ENCODE data around the gene CEP104. TPM values are rescaled to one million over a fixed set of nuclear protein-coding genes. Genes with fewer than 3 reads are reported as not detected.

CEP104 gene
- total RNA-seq, 4 donors from 2014 or later, result 20.2 to 31.7 (median 25.7) TPM

- ATAC-seq (ENCODE audit: low FRiP score) (no peak), DNase-seq (ENCODE audit: low spot score) (no peak)
- TF ChIP-seq, protein P1, sequence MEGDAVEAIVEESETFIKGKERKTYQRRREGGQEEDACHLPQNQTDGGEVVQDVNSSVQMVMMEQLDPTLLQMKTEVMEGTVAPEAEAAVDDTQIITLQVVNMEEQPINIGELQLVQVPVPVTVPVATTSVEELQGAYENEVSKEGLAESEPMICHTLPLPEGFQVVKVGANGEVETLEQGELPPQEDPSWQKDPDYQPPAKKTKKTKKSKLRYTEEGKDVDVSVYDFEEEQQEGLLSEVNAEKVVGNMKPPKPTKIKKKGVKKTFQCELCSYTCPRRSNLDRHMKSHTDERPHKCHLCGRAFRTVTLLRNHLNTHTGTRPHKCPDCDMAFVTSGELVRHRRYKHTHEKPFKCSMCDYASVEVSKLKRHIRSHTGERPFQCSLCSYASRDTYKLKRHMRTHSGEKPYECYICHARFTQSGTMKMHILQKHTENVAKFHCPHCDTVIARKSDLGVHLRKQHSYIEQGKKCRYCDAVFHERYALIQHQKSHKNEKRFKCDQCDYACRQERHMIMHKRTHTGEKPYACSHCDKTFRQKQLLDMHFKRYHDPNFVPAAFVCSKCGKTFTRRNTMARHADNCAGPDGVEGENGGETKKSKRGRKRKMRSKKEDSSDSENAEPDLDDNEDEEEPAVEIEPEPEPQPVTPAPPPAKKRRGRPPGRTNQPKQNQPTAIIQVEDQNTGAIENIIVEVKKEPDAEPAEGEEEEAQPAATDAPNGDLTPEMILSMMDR (IDR thresholded peaks at IDR 0.05), result no peak
Observed at GRCh38 chr1:3790500-3790923, 66.5 kb downstream of the CEP104 start.

DNA sequence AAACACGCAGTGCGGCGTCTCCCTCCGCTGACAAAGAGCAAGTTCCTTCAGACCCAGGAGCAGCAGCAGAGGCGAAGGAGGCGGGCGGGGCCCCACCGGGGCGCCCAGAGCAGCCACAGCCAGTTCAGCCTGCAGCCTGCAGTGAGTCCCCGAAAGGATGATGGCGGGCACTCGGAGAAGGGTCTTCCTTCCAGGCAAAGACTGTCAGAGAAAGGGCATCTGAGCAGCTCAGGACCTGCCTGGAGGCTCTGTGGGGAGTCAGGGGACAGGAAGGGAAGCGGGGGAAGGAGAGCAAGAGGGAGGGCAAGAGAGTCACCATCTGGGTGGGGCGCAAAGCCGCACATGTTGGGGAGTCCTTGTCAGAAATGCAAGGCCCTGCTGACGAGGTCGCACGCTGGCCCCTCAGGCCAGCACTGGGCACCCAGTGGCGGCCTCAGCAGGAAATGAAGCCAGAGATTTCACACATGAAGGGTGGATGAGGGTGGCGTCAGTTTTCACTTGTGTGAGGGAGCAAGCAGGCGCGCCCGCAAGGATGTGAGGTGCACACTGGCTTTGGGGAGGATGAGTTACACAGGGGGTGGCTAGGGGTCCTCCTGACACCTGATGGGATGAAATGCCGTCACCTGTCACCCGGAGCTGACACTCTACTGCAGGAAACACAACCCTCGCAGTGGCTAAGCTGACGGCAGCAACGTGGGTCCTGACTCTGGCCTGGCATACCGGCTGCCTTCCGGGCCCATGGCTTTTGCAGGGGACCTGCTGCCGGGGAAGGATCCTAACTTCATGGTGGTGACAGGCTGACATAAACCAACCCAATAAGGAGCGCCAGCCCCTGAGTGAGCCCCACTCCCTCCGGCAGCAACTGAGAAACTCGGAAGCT lies 67.3 kb downstream of the CEP104 start:
- ATAC-seq (ENCODE audit: low FRiP score) (no peak), DNase-seq (ENCODE audit: low spot score) (no peak)
- TF ChIP-seq, protein P1 (IDR thresholded peaks at IDR 0.05), result no peak

- DNase-seq (ENCODE audit: low spot score) (no peak), ATAC-seq (ENCODE audit: low FRiP score) (no peak)
- TF ChIP-seq, protein P1 (IDR thresholded peaks at IDR 0.05), result no peak
Observed at GRCh38 chr1:3788756-3789420, 68.1 kb downstream of the CEP104 start.

GRCh38 chr1:3787745-3788605 lies 69.0 kb downstream of the CEP104 start:
- no peak for DNase-seq (ENCODE audit: low spot score)

DNA sequence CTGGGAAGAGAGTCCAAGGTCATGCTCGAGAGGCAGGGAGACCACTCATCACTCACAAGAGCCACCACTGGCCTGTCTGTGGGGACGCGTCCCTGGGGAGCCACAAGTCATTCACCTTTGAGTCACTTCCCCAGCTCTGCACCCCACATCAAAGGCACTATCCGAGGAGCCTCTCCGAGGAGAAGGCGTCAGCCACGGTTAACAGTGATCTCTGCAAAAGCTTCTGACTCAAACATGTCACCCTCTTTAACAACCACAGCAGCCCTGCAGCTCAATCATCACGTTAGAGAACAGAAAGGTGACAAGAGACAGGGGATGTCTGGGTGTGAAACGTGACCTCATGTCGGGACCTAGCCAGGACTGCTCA lies 69.7 kb downstream of the CEP104 start:
- ATAC-seq (ENCODE audit: low FRiP score) (no peak), DNase-seq (ENCODE audit: low spot score) (no peak)
- TF ChIP-seq, protein P1 (IDR thresholded peaks at IDR 0.05), result no peak

More at GRCh38 chr1:3787745-3788605, 69.0 kb downstream of the CEP104 start:
- no peak for ATAC-seq (ENCODE audit: low FRiP score)
- TF ChIP-seq, protein P1 (IDR thresholded peaks at IDR 0.05), result no peak

DNA sequence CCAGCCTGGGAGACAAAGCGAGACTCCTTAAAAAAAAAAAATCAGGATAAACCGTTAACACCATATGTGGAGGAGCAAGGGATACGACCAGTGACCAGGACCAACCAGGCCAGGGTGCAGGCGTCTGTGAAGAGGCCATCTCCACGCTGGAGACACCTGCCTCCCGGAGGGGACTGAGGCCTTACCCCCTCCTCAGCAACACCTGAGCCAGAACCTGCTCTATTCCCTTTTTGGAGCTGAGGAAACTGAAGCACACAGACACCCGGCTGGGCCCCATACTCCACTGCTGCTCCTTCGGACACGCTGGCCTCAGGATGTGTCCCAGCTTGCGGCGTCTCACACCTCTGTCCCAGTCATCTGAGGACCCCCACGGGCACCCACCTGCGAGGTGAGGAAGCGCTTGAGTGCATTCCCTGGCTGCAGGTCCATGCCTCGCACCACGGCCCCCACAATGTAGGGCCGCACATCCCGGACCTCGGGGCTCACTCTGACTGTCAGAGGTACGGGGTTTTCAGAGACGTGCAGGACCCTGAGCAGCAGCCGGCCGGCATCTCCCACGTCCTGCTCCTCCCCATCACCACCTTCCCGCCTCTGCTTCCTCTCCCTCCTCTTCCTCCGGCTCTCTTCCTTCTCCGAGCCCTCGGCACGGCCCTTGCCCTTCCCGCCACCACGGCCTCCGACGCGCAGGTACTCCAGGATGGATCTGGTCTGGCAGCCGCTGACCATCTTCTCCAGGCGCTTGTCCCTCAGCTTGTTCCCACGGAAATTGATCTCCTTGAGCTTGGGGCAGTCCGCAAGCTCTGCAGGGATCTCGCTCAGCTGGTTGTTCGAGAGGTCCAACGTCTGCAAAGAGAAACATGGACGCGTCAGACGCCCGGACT lies 70.3 kb downstream of the CEP104 start:
- ATAC-seq (ENCODE audit: low FRiP score) (no peak), DNase-seq (ENCODE audit: low spot score) (no peak)
- TF ChIP-seq, protein P1 (IDR thresholded peaks at IDR 0.05), result no peak

All from omental fat pad (tissue), 4 donors.